BLaER1 treated with 17β-estradiol and CSF1 and Interleukin-3, amounts not matched to agents 10 nM and 100 nM (cell line): ENCODE measurements around the gene DNAJC5.
"Not testable (repeated sequence)": the region's sequence is repeated elsewhere in the genome, so short reads cannot be mapped to it uniquely, and the experiment has no call there.

Experiments used
- H3K27ac ChIP-seq, 11 experiments: shearing (Covaris generic); formaldehyde crosslinking; 2 replicates each; pipeline ENCODE4 v1.8.1; 2022
- H3K27me3 ChIP-seq, 11 experiments: shearing (Covaris generic); formaldehyde crosslinking; 2 replicates each; pipeline ENCODE4 v1.8.1; 2022
- H3K36me3 ChIP-seq, 11 experiments: shearing (Covaris generic); formaldehyde crosslinking; 2 replicates each; pipeline ENCODE4 v1.8.1; 2022
- H3K4me1 ChIP-seq, 10 experiments: shearing (Covaris generic); formaldehyde crosslinking; 2 replicates each; pipeline ENCODE4 v1.8.1; 2022
- H3K4me2 ChIP-seq, 11 experiments: shearing (Covaris generic); formaldehyde crosslinking; 2 replicates each; pipeline ENCODE4 v1.8.1; 2022
- H3K4me3 ChIP-seq, 10 experiments: shearing (Covaris generic); formaldehyde crosslinking; 2 replicates each; pipeline ENCODE4 v1.8.1; 2022
- H3K9ac ChIP-seq, 11 experiments: shearing (Covaris generic); formaldehyde crosslinking; 2 replicates each; pipeline ENCODE4 v1.8.1; 2022
- H3K9me3 ChIP-seq, 11 experiments: shearing (Covaris generic); formaldehyde crosslinking; replicated peaks in 1 of 11; 2 replicates each; pipeline ENCODE4 v1.8.1; 2022
- H4K20me1 ChIP-seq, 11 experiments: shearing (Covaris generic); formaldehyde crosslinking; 2 replicates each; pipeline ENCODE4 v1.8.1; 2022
- Cebpa-rat ChIP-seq, 11 experiments: shearing (Covaris generic); IDR thresholded peaks; 2 replicates each; pipeline ENCODE4 v1.8.1; 2022

Gene DNAJC5

GRCh38 chr20:63968136-63968927 is 73.4 kb downstream of the DNAJC5 start:
- no peaks in the 10 kb centered on the region for H4K20me1 ChIP-seq
- peak overlapping the region; percentile 93 to 100 (median 99) for H3K4me2 ChIP-seq
- peak overlapping the region; percentile 86 to 96 (median 89); a peak in 19 of 22 replicates for H3K27ac ChIP-seq
- H3K36me3 ChIP-seq = peaks cover 33 to 40% (median 38%) of the 10 kb centered on the region in 11 experiments
- no peak for TF ChIP-seq Cebpa-rat (IDR thresholded peaks at IDR 0.05)
- H3K4me3 ChIP-seq = peak overlapping the region; percentile 73 to 86 (median 79)
- peaks cover 14 to 34% (median 29%) of the 10 kb centered on the region in 10 experiments for H3K4me1 ChIP-seq
- H3K9ac ChIP-seq = peak overlapping the region; percentile 90 to 99 (median 94)
- no peaks in the 10 kb centered on the region; a peak in 1 of 22 replicates for H3K27me3 ChIP-seq
- H3K9me3 ChIP-seq = peaks cover 15 to 43% (median 38%) of the 10 kb centered on the region in 11 experiments

- Histone ChIP-seq H3K9me3 (peaks cover 14 to 36% (median 31%) of the 10 kb centered on the region in 11 experiments), H3K9ac (peak overlapping the region; percentile 90 to 99 (median 94)), H3K27ac (peak overlapping the region; percentile 86 to 96 (median 89)), H4K20me1 (no peaks in the 10 kb centered on the region), H3K4me3 (peak overlapping the region; percentile 73 to 86 (median 79)), H3K36me3 (peaks cover 25 to 32% (median 30%) of the 10 kb centered on the region in 11 experiments), H3K4me1 (peaks cover 17 to 42% (median 36%) of the 10 kb centered on the region in 10 experiments), H3K27me3 (no peaks in the 10 kb centered on the region; a peak in 1 of 22 replicates), H3K4me2 (peak overlapping the region; percentile 93 to 100 (median 99))
- TF ChIP-seq Cebpa-rat (IDR thresholded peaks at IDR 0.05) = no peak
Measured at GRCh38 chr20:63968928-63969760, 74.2 kb downstream of the DNAJC5 start.

GRCh38 chr20:63969838-63970713 is 75.2 kb downstream of the DNAJC5 start, which contains the start of gene ZNF512B:
ZNF512B (minus strand) TSS chr20:63969930; CDS start chr20:63967950, 1,980 bp downstream.
- Histone ChIP-seq H3K4me3 (peak within 1 kb of the TSS; percentile 73 to 86 (median 79)), H3K27ac (peak within 1 kb of the TSS; percentile 86 to 96 (median 89)), H3K36me3 (peaks cover 20 to 27% (median 24%) of the 10 kb centered on the region in 11 experiments), H3K9me3 (peaks cover 9 to 28% (median 25%) of the 10 kb centered on the region in 11 experiments), H3K9ac (peak within 1 kb of the TSS; percentile 90 to 99 (median 94)), H3K4me2 (peak within 1 kb of the TSS; percentile 93 to 100 (median 99)), H3K27me3 (no peaks in the 10 kb centered on the region; a peak in 1 of 22 replicates), H3K4me1 (peaks cover 21 to 43% (median 37%) of the 10 kb centered on the region in 10 experiments), H4K20me1 (0 out of 22 replicates have a peak, but pooled peaks cover 0 to 6% (median 0%) of the 10 kb centered on the region in 11 experiments)
- no peak for TF ChIP-seq Cebpa-rat (IDR thresholded peaks at IDR 0.05)

- Histone ChIP-seq H3K4me3 (no peak overlapping the region), H3K4me2 (peak overlapping the region in 6 of 11 experiments; percentile 69 to 100 (median 90); a peak in 11 of 22 replicates)
Measured at GRCh38 chr20:63970714-63971431, 75.9 kb downstream of the DNAJC5 start.

GRCh38 chr20:63971960-63972311 is 77.0 kb downstream of the DNAJC5 start:
- H3K4me2 ChIP-seq = peak overlapping the region in 5 of 11 experiments; percentile 13 to 31 (median 20); a peak in 6 of 22 replicates
- H3K4me3 ChIP-seq, H3K27ac ChIP-seq, H4K20me1 ChIP-seq, H3K27me3 ChIP-seq: not testable (repeated sequence)
- H3K4me1 ChIP-seq = peaks cover 21 to 46% (median 37%) of the 10 kb centered on the region in 10 experiments
- H3K36me3 ChIP-seq = peaks cover 9 to 21% (median 13%) of the 10 kb centered on the region in 11 experiments
- peaks cover 0 to 16% (median 13%) of the 10 kb centered on the region in 11 experiments; a peak in 20 of 22 replicates for H3K9me3 ChIP-seq
- peak overlapping the region in 2 of 11 experiments; percentile 6 to 35; a peak in 1 of 22 replicates for H3K9ac ChIP-seq

More at GRCh38 chr20:63970714-63971431, 75.9 kb downstream of the DNAJC5 start:
- Histone ChIP-seq H3K9ac (no peak overlapping the region), H3K36me3 (peaks cover 20 to 31% (median 24%) of the 10 kb centered on the region in 11 experiments), H3K9me3 (peaks cover 8 to 27% (median 24%) of the 10 kb centered on the region in 11 experiments), H4K20me1 (0 out of 22 replicates have a peak, but pooled peaks cover 0 to 6% (median 0%) of the 10 kb centered on the region in 11 experiments), H3K27ac (no peak overlapping the region), H3K4me1 (peaks cover 21 to 43% (median 37%) of the 10 kb centered on the region in 10 experiments), H3K27me3 (no peaks in the 10 kb centered on the region; a peak in 1 of 22 replicates)
- no peak for TF ChIP-seq Cebpa-rat (IDR thresholded peaks at IDR 0.05)

GRCh38 chr20:63972312-63973159 is 77.6 kb downstream of the DNAJC5 start:
- Histone ChIP-seq H3K9me3 (peaks cover 0 to 10% (median 7%) of the 10 kb centered on the region in 11 experiments; a peak in 18 of 22 replicates), H3K4me3 (no peak overlapping the region), H3K4me1 (peaks cover 21 to 51% (median 42%) of the 10 kb centered on the region in 10 experiments), H3K9ac (peak overlapping the region in 3 of 11 experiments; percentile 3 to 35 (median 6); a peak in 2 of 22 replicates), H3K4me2 (peak overlapping the region in 5 of 11 experiments; percentile 13 to 31 (median 20); a peak in 6 of 22 replicates), H3K27me3 (no peaks in the 10 kb centered on the region; a peak in 1 of 22 replicates), H3K27ac (no peak overlapping the region), H4K20me1 (peaks cover 0 to 11% (median 0%) of the 10 kb centered on the region in 11 experiments; a peak in 5 of 22 replicates), H3K36me3 (peaks cover 3 to 15% (median 7%) of the 10 kb centered on the region in 11 experiments; a peak in 21 of 22 replicates)
- TF ChIP-seq Cebpa-rat (IDR thresholded peaks at IDR 0.05) = no peak
